Mononuclear cell (primary cell): ENCODE measurements around the gene TRAF2. TPM values are rescaled to one million over a fixed set of nuclear protein-coding genes. Genes with fewer than 3 reads are reported as not detected.
"Not testable (repeated sequence)": the region's sequence is repeated elsewhere in the genome, so short reads cannot be mapped to it uniquely, and the experiment has no call there.

Experiments
- H3K27me3 ChIP-seq: 2 replicates; pipeline ENCODE4 v1.6.0; 2011; ENCODE audit warnings: low read length, control low read depth; ENCODE audit not compliant: insufficient read depth
- H3K4me1 ChIP-seq: 2 replicates; pipeline ENCODE4 v1.5.1; 2011; ENCODE audit warnings: mild to moderate bottlenecking, low read length, control low read depth; ENCODE audit not compliant: insufficient read depth
- H3K4me3 ChIP-seq: 2 replicates; pipeline ENCODE4 v1.5.1; 2011; ENCODE audit warnings: mild to moderate bottlenecking, low read length, moderate library complexity
- H3K9me3 ChIP-seq: 2 replicates; pipeline ENCODE4 v1.5.1; 2011; ENCODE audit warnings: low read depth, mild to moderate bottlenecking, control low read depth, low read length
- total RNA-seq: library from RNA; depleted of rRNA; stranded (reverse); fragments of >200 nt; gene quantifications from one replicate; pipeline ENCODE4 v1.2.3, GENCODE V29; 2012

The TRAF2 gene
- total RNA-seq, 1 donor: 6.4 TPM

DNA sequence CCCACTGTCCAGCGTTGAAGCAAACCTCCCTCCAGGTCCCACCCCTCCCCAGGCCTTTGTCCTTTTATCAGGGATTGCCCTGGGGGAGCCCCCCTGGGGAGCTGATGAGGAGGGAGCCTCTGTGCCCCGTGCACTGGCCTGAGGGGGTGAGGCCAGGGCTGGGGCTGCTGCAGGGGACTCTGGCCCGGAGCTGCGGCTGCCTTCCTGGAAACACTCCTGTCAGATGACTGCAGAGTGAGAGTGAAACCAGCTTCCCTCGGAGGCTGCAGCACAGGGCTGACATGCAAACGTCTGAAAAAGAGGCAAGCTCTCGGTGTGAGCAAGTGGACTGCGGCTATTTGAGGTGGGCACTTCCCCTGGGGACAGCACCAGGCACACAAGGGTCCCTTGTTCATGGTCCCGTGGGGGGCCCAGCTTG is 4.6 kb upstream of the TRAF2 start:
- Histone ChIP-seq H3K27me3 (no peaks in the 10 kb centered on the region), H3K9me3 (no peaks in the 10 kb centered on the region), H3K4me3 (no peak overlapping the region), H3K4me1 (peaks cover 31% of the 10 kb centered on the region)

DNA sequence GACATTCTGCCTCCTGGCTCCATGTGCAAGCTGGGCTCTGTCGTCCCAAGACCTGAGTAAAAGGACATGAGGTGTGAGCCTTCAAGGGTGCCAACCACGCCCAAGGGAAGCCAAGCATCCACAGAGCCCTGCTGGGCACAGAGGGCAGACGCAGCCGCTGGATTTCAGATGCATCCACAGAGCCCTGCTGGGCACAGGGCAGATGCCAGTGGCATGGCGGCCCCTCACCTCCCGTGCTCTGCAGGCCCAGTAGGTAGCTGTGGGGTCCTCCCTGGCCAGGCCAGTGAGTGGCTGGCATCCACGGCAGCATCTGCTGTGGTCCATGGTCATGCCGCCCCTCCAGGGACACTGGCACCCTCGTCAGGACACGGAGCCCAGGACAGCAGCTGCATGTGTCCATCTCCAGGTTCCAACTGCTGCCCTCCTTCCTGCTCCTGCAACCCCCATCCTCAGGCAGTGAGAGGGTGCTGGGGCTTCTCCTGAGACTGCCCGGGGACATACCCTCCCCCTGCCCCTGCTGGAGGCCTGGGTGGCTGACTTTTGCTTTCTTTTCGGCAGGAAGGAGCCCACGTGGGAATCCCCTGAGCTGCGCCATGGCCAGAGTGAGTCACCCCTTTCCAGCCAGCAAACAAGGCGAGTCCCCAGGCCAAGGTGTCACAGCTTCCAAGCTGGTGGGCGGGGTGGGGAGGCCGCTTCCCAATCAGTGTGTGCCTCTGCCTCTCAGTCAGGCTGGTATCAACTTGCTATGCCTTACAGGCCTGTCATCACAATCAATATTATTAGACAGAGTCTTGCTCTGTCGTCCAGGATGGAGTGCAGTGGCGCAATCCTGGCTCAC is 4.0 kb upstream of the TRAF2 start:
- H3K4me3 ChIP-seq: no peak overlapping the region
- H3K4me1 ChIP-seq: peaks cover 37% of the 10 kb centered on the region
- H3K9me3 ChIP-seq: no peaks in the 10 kb centered on the region
- no peaks in the 10 kb centered on the region for H3K27me3 ChIP-seq

DNA sequence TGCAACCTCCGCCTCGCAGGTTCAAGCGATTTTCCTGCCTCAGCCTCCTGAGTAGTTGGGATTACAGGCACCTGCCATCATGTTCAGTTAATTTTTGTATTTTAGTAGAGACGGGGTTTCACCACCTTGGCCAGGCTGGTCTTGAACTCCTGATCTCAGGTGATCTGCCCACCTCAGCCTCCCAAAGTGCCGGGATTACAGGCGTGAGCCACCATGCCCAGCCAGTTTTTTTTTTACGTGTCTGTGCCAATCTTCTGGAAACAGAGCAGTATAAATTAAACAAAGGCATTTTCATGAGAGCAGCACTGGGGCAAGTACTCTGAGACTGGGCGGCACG is 3.4 kb upstream of the TRAF2 start:
- H3K27me3 ChIP-seq, H3K9me3 ChIP-seq, H3K4me3 ChIP-seq: not testable (repeated sequence)
- peaks cover 43% of the 10 kb centered on the region for H3K4me1 ChIP-seq

DNA sequence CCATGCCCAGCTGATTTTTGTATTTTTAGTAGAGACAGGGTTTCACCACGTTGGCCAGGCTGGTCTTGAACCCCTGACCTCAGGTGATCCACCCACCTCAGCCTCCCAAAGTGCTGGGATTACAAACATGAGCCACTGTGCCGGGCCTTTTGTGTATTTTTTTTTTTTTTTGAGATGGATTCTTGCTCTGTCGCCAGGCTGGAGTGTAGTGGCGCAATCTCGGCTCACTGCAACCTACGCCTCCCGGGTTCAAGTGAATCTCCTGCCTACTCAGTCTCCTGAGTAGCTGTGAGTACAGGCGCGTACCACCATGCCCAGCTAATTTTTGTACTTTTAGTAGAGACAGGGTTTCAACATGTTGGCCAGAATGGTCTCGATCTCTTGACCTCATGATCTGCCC is 2.6 kb upstream of the TRAF2 start:
- H3K4me1 ChIP-seq: peaks cover 46% of the 10 kb centered on the region

DNA sequence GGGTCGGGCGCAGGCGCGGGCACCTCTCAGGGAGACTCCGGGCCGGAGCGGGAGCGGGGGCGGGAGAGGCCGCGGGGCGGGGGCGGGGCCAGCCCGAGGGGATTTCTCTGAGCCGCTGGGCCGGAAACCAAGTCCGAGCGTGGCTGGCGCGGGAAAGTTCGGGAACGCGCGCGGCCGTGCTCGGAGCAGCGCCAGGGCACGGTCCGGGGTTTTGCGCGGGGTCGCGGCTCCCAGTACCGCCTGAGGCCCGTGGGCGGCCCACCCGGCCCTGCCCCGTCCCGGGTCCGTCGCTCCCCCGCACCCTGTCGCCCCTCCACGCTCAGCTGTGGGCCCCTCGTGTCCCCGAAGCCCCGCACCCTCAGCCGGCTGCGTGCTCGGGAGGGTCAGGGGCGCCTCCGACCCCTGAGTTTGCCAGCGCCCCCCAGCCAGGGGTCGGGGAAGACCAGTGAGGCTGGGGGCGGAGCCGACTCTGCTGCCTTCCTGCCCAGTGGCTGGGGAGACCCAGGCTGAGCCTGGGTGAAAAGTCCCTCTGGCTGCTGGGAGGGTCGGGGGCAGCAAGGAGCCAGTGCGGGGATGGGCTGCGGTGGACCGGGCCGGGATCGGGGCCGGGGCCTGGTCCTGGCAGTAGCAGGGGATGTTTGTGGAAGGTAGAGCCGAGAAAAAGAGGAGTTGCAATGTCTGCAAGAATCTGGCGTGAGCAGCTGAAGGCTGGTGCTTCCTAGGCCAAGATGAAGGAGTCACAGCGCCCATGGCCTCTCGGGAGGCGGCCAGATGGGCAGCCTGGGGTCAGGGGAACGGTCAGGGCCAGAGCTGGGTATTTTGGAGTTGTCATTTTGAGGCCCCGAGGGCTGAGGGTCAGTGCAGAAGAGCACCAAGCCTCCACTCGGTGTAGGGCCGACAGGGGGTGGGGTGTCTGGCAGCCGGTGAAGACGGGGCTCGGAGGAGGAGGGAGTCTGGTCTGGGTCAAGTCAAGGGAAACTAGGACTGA is 588 bp downstream of the TRAF2 start:
- peak overlapping the region; percentile 67 for H3K4me3 ChIP-seq
- no peaks in the 10 kb centered on the region for H3K9me3 ChIP-seq
- H3K4me1 ChIP-seq: peaks cover 39% of the 10 kb centered on the region
- H3K27me3 ChIP-seq: no peaks in the 10 kb centered on the region

More for the DNA sequence above, 2.6 kb upstream of the TRAF2 start:
- H3K9me3 ChIP-seq, H3K27me3 ChIP-seq, H3K4me3 ChIP-seq: not testable (repeated sequence)

DNA sequence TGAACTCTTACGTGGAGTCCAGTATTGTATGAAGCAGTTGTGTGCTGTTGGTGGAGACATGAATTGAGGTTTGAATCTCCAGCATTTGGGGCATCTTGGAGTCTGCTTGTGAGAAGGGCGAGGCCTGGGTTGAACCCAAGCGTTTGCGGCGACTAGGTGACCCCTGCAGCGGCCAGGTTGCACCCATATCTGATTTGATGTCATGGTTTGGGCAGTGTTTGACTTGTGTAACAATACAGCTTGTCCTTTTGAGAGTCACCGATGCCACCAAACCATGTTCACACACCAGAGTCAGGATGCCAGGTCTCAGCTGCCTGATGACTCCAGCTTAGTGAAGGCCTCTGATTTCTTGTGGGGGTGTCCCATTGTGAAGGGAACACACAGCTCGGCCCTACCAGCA is 2.1 kb downstream of the TRAF2 start:
- H3K4me3 ChIP-seq: no peak overlapping the region
- H3K27me3 ChIP-seq: no peaks in the 10 kb centered on the region
- no peaks in the 10 kb centered on the region for H3K9me3 ChIP-seq
- peaks cover 25% of the 10 kb centered on the region for H3K4me1 ChIP-seq

DNA sequence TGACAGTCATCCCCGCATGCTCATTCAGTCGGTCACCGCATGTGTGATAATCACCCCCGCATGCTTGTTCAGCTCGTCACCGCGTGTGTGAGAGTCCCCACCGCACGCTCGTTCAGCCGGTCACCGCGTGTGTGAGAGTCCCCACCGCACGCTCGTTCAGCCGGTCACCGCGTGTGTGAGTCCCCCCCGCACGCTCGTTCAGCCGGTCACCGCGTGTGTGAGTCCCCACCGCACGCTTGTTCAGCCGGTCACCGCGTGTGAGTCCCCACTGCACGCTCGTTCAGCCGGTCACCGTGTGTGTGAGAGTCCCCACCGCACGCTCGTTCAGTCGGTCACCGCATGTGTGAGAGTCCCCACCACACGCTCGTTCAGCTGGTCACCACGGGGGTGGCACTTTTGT is 3.5 kb downstream of the TRAF2 start:
- Histone ChIP-seq H3K4me1 (peaks cover 25% of the 10 kb centered on the region), H3K4me3 (no peak overlapping the region), H3K27me3 (no peaks in the 10 kb centered on the region), H3K9me3 (no peaks in the 10 kb centered on the region)

DNA sequence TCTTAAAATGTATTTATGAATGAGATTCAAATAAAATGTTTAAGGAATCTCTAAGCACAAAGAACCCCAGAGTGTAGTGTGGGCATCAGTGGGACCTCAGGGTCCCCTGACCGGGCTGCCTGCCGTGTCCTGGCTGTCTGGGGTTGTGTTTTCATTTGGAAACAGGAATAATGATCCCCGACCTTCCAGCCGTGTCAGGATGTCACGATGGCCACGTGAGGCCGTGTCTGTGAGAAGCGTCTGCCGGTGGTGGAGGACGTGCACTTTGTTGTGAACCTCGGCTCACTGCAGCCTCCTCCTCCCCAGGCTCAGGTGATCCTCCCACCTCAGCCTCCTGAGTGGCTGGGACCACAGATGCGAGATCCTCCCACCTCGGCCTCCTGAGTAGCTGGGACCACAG is 4.3 kb downstream of the TRAF2 start:
- H3K4me3 ChIP-seq: no peak overlapping the region
- no peaks in the 10 kb centered on the region for H3K9me3 ChIP-seq
- H3K4me1 ChIP-seq: peaks cover 19% of the 10 kb centered on the region
- no peaks in the 10 kb centered on the region for H3K27me3 ChIP-seq

DNA sequence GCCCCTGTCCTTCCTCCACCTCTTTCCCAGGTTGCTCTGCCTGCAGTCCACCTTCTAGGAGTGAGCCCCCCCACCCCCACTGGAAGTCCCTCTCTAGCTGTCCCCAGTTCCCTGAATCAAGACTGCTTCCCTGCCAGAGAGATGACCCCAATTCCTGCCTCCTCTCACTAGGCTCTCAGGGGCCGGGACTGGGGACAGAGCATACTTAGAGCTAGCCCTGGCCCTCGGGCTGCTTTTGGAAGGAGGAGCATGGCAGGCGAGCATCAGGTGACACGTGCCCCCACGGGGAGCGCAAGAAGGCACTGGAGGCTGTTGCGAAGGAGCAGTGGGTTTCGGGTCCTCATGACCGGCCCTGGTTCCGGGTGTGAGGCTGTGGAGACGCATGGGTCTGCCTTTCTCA is 9.7 kb downstream of the TRAF2 start:
- Histone ChIP-seq H3K27me3 (no peaks in the 10 kb centered on the region), H3K4me3 (no peak overlapping the region), H3K9me3 (no peaks in the 10 kb centered on the region), H3K4me1 (no peaks in the 10 kb centered on the region)

DNA sequence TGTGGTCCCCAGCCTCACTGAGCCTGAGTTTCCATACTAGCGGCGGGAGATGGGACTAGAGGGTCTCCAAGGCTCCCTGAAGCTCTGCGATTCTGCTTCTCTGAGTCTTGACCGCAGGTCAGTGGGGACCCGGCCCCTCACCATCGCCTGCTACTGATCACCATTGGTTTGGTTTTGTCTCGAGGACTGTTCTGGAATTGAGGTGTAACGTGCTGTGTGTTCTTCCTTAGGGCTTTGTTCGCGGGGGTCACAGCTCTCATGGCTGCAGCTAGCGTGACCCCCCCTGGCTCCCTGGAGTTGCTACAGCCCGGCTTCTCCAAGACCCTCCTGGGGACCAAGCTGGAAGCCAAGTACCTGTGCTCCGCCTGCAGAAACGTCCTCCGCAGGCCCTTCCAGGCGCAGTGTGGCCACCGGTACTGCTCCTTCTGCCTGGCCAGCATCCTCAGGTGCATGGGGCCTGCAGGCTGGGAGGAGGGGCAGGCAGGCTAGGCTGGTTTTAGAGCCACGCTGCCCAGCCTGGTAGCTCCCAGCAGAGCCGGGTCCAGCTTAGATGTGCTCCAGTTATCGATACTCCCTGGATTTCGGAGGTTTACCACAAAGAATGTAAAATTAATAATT is 12.3 kb downstream of the TRAF2 start:
- peaks cover 23% of the 10 kb centered on the region for H3K4me1 ChIP-seq
- no peaks in the 10 kb centered on the region for H3K9me3 ChIP-seq
- H3K4me3 ChIP-seq: no peak overlapping the region
- H3K27me3 ChIP-seq: no peaks in the 10 kb centered on the region

DNA sequence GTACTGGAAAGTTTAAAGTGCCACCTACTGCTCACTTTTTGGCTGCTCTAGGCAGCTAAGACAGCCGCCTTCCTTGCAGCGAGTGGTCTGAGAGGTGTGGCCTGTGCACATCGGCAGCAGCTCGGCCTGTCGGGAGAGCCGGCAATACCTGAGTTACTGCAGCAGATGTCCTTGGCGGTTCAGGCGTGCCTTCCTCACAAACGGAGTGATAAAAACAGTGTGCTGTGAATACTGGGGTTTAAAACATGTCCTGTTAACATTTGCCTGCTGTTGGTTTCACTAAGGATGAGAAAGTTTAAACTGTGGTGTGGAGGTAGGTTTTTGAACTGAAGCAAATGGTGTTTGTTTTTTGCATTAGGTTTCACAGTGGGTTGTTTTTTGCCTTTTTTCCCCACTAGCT is 12.9 kb downstream of the TRAF2 start:
- peaks cover 23% of the 10 kb centered on the region for H3K4me1 ChIP-seq
- H3K27me3 ChIP-seq: no peaks in the 10 kb centered on the region
- H3K9me3 ChIP-seq: no peaks in the 10 kb centered on the region
- H3K4me3 ChIP-seq: no peak overlapping the region

DNA sequence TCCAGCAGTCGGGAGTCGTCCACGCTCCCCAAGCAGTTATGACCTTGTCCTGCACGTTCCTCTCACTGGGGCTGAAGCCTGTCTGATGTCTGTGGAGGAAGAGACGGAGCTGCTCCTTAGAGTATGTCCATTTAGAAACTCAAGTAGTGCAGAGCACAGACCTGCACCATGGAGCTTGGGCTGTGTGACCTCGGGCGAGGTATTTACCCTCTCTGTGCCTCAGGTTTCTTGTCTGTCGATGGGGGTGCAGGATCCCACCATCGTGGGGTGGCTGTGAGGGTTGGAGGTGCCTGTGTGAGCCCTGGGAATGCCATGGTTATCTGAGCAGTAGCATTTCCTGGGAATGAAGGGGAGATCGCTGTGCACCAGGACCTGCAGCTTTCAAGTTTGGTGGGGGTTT is 14.2 kb downstream of the TRAF2 start:
- Histone ChIP-seq H3K4me3 (no peak overlapping the region), H3K4me1 (peaks cover 23% of the 10 kb centered on the region), H3K27me3 (no peaks in the 10 kb centered on the region), H3K9me3 (no peaks in the 10 kb centered on the region)

DNA sequence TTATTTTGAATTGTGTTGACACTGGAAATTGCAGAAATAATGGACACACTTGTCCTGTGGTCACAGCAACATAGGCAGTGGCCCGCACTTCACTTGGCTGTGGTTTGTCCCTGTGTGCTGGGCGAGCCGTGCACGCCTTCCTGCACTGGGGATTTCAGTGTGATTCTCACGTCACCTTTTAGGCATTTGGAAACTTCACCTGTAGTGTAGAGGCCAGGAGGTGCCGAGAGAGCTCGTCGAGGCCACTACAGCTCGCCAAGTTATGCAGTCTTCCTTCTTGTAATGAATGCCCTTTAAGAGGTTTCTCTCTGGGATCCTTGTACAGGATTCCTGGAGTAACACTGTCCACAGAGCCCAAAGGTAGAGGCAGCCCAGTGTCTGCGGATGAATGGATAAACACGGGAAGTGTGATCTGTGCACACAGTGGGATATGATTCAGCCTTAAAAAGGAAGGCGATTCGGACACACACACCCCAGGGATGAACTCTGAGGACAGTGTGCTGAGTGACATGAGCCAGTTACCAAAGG is 14.7 kb downstream of the TRAF2 start:
- H3K4me1 ChIP-seq: peaks cover 23% of the 10 kb centered on the region
- no peaks in the 10 kb centered on the region for H3K9me3 ChIP-seq

DNA sequence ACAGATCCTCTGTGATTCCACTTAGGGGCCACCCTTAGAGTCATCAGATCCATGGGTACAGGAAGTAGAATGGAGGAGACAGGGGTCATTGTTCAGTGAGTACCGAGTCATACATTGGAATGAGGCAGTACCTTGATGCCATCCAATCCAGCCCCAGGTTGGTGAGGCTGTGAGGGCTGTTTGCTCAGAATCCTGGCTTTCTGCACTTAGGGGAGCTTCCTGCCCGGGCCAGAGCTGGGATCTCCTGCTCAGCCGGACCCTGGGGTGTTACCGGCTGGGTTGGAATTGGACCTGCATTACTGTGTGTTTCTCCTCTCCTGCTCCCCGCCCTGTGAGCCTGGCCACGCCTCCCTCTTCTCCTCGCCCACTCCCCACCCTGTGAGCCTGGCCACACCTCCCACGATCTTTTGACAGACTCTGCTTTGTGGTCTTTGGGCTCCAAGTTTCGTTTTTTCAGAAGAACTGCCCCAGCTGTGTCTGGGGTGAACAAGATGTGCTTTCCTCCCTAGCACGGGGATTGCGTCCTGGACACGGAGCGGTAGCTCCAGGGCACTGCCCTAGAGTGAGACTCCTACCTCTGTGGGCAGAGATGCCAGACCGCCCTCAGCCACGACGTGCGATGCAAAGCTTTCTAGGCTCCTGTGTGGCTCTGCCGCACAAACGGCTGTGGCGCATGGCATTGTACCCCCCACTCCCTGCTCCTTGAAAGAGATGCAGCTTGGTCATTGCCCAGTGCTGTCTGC is 15.4 kb downstream of the TRAF2 start:
- Histone ChIP-seq H3K4me1 (peaks cover 23% of the 10 kb centered on the region), H3K9me3 (no peaks in the 10 kb centered on the region), H3K27me3 (no peaks in the 10 kb centered on the region), H3K4me3 (no peak overlapping the region)

More for the DNA sequence above, 14.7 kb downstream of the TRAF2 start:
- Histone ChIP-seq H3K4me3 (no peak overlapping the region), H3K27me3 (no peaks in the 10 kb centered on the region)
